NOMO-1 treated with dmso at 0.1 percent for 144 hours (cell line): Measurements from ENCODE around the gene MRPL32.

Experiments
- DNase-seq: peaks from one replicate; lab custom pipeline; 2025; ENCODE audit not compliant: unreplicated experiment; lab: John Stamatoyannopoulos, UW

Gene MRPL32

GRCh38 chr7:42964849-42965805 lies 33.0 kb downstream of the MRPL32 start:
- no peak for DNase-seq

- DNase-seq: no peak
These were observed 35.2 kb downstream of the MRPL32 start for GRCh38 chr7:42967391-42967790.

GRCh38 chr7:42972699-42973500 lies 40.7 kb downstream of the MRPL32 start:
- DNase-seq: no peak

GRCh38 chr7:42976371-42976770 lies 44.2 kb downstream of the MRPL32 start:
- no peak for DNase-seq

GRCh38 chr7:42978496-42978895 lies 46.3 kb downstream of the MRPL32 start:
- no peak for DNase-seq

- no peak for DNase-seq
These were observed 47.9 kb downstream of the MRPL32 start for GRCh38 chr7:42980084-42980483.

- DNase-seq: no peak
These were observed 48.3 kb downstream of the MRPL32 start for GRCh38 chr7:42980514-42980913.

GRCh38 chr7:42981601-42982000 lies 49.4 kb downstream of the MRPL32 start:
- no peak for DNase-seq

- no peak for DNase-seq
These were observed 50.5 kb downstream of the MRPL32 start for GRCh38 chr7:42982604-42983115.

GRCh38 chr7:42984137-42984536 lies 52.0 kb downstream of the MRPL32 start:
- DNase-seq: no peak

GRCh38 chr7:42986213-42986612 lies 54.0 kb downstream of the MRPL32 start:
- DNase-seq: no peak

- DNase-seq: no peak
These were observed 54.6 kb downstream of the MRPL32 start for GRCh38 chr7:42986781-42987248.
